ENCODE data around the gene IPCEF1. TPM values are rescaled to one million over a fixed set of nuclear protein-coding genes. Genes with fewer than 3 reads are reported as not detected.
"Not testable (repeated sequence)": the region's sequence is repeated elsewhere in the genome, so short reads cannot be mapped to it uniquely, and the experiment has no call there.

Gene IPCEF1
- total and polyA plus RNA-seq, 2 of the 4 experiments (the other 2 are of a cell fraction): under 0.01 to 0.03 TPM

GRCh38 chr6:154201688-154202087, 154.9 kb downstream of the IPCEF1 start:
- H2AFZ ChIP-seq (replicated peaks; ENCODE audit: low read length, poor library complexity); H2BK20ac ChIP-seq (ENCODE audit: low read depth, low read length); H3K36me3 ChIP-seq (ENCODE audit: control insufficient read depth, insufficient read depth, low read length); POLR2A ChIA-PET (ENCODE audit: unreplicated experiment); H3K14ac ChIP-seq (replicated peaks; ENCODE audit: low read depth, low read length); in situ Hi-C loops (cut with MboI; ENCODE audit: low sequenced_read_pairs); H2BK15ac ChIP-seq (ENCODE audit: low read depth, low read length); dilution Hi-C loops (cut with HindIII; ENCODE audit: low sequenced_read_pairs, unreplicated experiment); H3K56ac ChIP-seq (ENCODE audit: extremely low read depth, insufficient read depth, low read length); H3K9me1 ChIP-seq (ENCODE audit: insufficient read depth, low read length); H3K4me1 ChIP-seq (ENCODE audit: control insufficient read depth, insufficient read depth, low read length); H4K20me1 ChIP-seq (ENCODE audit: insufficient read depth, low read length); H3K79me1 ChIP-seq (ENCODE audit: low read depth in 1 of 2, low read length in 2 of 2); H4K8ac ChIP-seq (ENCODE audit: low read depth in 2 of 2, low read length in 2 of 2); ATAC-seq (ENCODE audit: low read depth); H3K9me3 ChIP-seq (ENCODE audit: control insufficient read depth, insufficient read depth, low read length); H2BK120ac ChIP-seq (ENCODE audit: low read depth, low read length); H3K27ac ChIP-seq (ENCODE audit: insufficient read depth, low read length); CTCF ChIA-PET; DNase-seq; intact Hi-C loops (cut with micrococcal nuclease); H3K4me2 ChIP-seq (ENCODE audit: low read depth, low read length); H3K4me3 ChIP-seq (ENCODE audit: insufficient read depth, low read depth, low read length); H3K4ac ChIP-seq (ENCODE audit: low read depth, low read length); H2AK5ac ChIP-seq (ENCODE audit: low read depth, low read length); H3K18ac ChIP-seq (ENCODE audit: low read depth, low read length); H3K27me3 ChIP-seq (ENCODE audit: control insufficient read depth, insufficient read depth, low read length); H3K9ac ChIP-seq (ENCODE audit: low read depth, low read length); H4K91ac ChIP-seq (ENCODE audit: insufficient read depth, low read depth, low read length); H3K23ac ChIP-seq (ENCODE audit: low read depth, low read length); H2AK9ac ChIP-seq (replicated peaks; ENCODE audit: low read depth, low read length, poor library complexity); H2BK5ac ChIP-seq (ENCODE audit: low read depth, low read length, poor library complexity, severe bottlenecking); H4K5ac ChIP-seq (ENCODE audit: low read depth, low read length); BruUV-seq (replicated peaks): not testable (repeated sequence)
- no CpG with 5 or more reads among the region's 4 CpGs for WGBS, 2 experiments (ENCODE audit: extremely low coverage in 2 of 2, insufficient read length in 1 of 2)
